T-cell (primary cell): ENCODE measurements around the gene GLOD4. TPM values are rescaled to one million over a fixed set of nuclear protein-coding genes. Genes with fewer than 3 reads are reported as not detected.

Experiments used
- total RNA-seq, 35 experiments: library from RNA in 6 of 35; stranded (reverse) in 6 of 35; fragments of 120-200 nt in 1 of 35; gene quantifications; one replicate each; pipeline versions ENCODE4 v1.2.1 to v1.2.4 and lab custom pipeline; 2013 to 2026

GLOD4 gene
- total RNA-seq, 5 donors from 2014 or later (not counting 1 experiment from before 2014, with no cell fraction given), result 66.9 to 85.1 (median 76.8) TPM

Other genes starting within 250 kb of the GLOD4 start
- 10 to 100 TPM; 58.7 to 88.1 (median 70.6) TPM for gene VPS53, start 67.4 kb downstream of the GLOD4 start, total RNA-seq
- 1 to 10 TPM; 1.3 to 3.0 (median 2.2) TPM for gene TLCD3A, start 49.7 kb downstream of the GLOD4 start, total RNA-seq
- gene GEMIN4, start 30.0 kb downstream of the GLOD4 start, total RNA-seq, result 10 to 100 TPM; 19.6 to 38.2 (median 36.0) TPM
- gene MRM3, start 73 bp upstream of the GLOD4 start, total RNA-seq, result 10 to 100 TPM; 23.0 to 34.1 (median 25.6) TPM
- 1 to 10 TPM in 2 of 5 donors, under 1 TPM in 3; 0.56 to 1.3 (median 0.96) TPM for gene NXN, start 197.5 kb upstream of the GLOD4 start, total RNA-seq
- gene TIMM22, start 214.8 kb upstream of the GLOD4 start, total RNA-seq, result 10 to 100 TPM in 4 of 5 donors, 1 to 10 TPM in 1; 8.9 to 13.2 (median 11.4) TPM